Hepatocyte (in vitro differentiated cells): ENCODE measurements around the gene TPRN. TPM values are rescaled to one million over a fixed set of nuclear protein-coding genes. Genes with fewer than 3 reads are reported as not detected.

Experiments
- DNase-seq: peaks from one replicate; pipeline ENCODE4 v3.0.0-alpha.2; 2016; ENCODE audit warnings: low spot score
- H2AFZ ChIP-seq: fragments of 200-600 bp; sonication (generic); 2 replicates; pipeline ENCODE4 v1.6.0; 2016; ENCODE audit warnings: antibody characterized with exemption, mild to moderate bottlenecking
- H3K27ac ChIP-seq: fragments of 200-600 bp; sonication (generic); 2 replicates; pipeline ENCODE4 v1.5.1; 2016; ENCODE audit warnings: mild to moderate bottlenecking
- H3K27me3 ChIP-seq: fragments of 200-600 bp; sonication (generic); 2 replicates; pipeline ENCODE4 v1.6.1; 2016
- H3K36me3 ChIP-seq: fragments of 200-600 bp; sonication (generic); replicated peaks from 2 replicates; pipeline ENCODE4 v1.5.1; 2016; ENCODE audit warnings: low read depth; ENCODE audit not compliant: insufficient read depth
- H3K4me1 ChIP-seq: fragments of 200-600 bp; sonication (generic); 2 replicates; pipeline ENCODE4 v1.5.1; 2016; ENCODE audit warnings: mild to moderate bottlenecking, moderate library complexity; ENCODE audit not compliant: insufficient read depth
- H3K4me2 ChIP-seq: fragments of 200-600 bp; sonication (generic); 2 replicates; pipeline ENCODE4 v1.6.0; 2016
- H3K4me3 ChIP-seq: fragments of 200-600 bp; sonication (generic); 2 replicates; pipeline ENCODE4 v1.5.1; 2016; ENCODE audit warnings: mild to moderate bottlenecking
- H3K79me2 ChIP-seq: fragments of 200-600 bp; sonication (generic); 2 replicates; pipeline ENCODE4 v1.6.0; 2017; ENCODE audit warnings: mild to moderate bottlenecking
- H3K9me2 ChIP-seq: fragments of 200-600 bp; sonication (generic); replicated peaks from 2 replicates; pipeline ENCODE4 v1.6.0; 2017; ENCODE audit warnings: mild to moderate bottlenecking; ENCODE audit not compliant: insufficient read depth
- H3K9me3 ChIP-seq: fragments of 200-600 bp; sonication (generic); 2 replicates; pipeline ENCODE4 v1.5.1; 2016; ENCODE audit warnings: low read depth, mild to moderate bottlenecking
- H4K20me1 ChIP-seq: fragments of 200-600 bp; sonication (generic); 2 replicates; pipeline ENCODE4 v1.6.0; 2016; ENCODE audit warnings: mild to moderate bottlenecking; ENCODE audit not compliant: insufficient read depth, poor library complexity, severe bottlenecking
- EZH2 ChIP-seq: fragments of 200-600 bp; sonication (generic); IDR thresholded peaks from 2 replicates; pipeline ENCODE4 v1.6.1; 2016; ENCODE audit warnings: antibody characterized with exemption, mild to moderate bottlenecking, borderline replicate concordance
- EZH2phosphoT487 ChIP-seq: fragments of 200-600 bp; sonication (generic); IDR thresholded peaks from one replicate; pipeline ENCODE4 v1.6.1; 2018; ENCODE audit warnings: antibody characterized with exemption, mild to moderate bottlenecking, low read depth, moderate library complexity; ENCODE audit not compliant: unreplicated experiment, severe bottlenecking
- WGBS: methylation state at CpG from one replicate; pipeline ENCODE4 v1.1.6; 2016; ENCODE audit warnings: low lambda C conversion rate; ENCODE audit errors: missing lambda C conversion rate; 5-methylcytosine and 5-hydroxymethylcytosine counted together
- polyA plus RNA-seq: library from polyadenylated mRNA; unstranded; fragments of >200 nt; fragmentation: Nextera tagmentation; extraction: Ambion mirVana; gene quantifications from 2 replicates; pipeline ENCODE4 v1.2.1, GENCODE V29; 2016
- total RNA-seq: library from RNA; depleted of rRNA; stranded (reverse); fragments of >200 nt; gene quantifications from 2 replicates; pipeline ENCODE4 v1.2.3, GENCODE V29; 2014
- TF ChIP-seq, protein P1 (sequence below): fragments of 200-600 bp; sonication (generic); IDR thresholded peaks from 2 replicates; pipeline ENCODE4 v1.5.1; 2016; ENCODE audit warnings: antibody characterized with exemption, mild to moderate bottlenecking; ENCODE audit not compliant: poor library complexity

Gene TPRN
- total and polyA plus RNA-seq, 2 experiments from 2014 or later = 34.4 to 104 TPM

DNA sequence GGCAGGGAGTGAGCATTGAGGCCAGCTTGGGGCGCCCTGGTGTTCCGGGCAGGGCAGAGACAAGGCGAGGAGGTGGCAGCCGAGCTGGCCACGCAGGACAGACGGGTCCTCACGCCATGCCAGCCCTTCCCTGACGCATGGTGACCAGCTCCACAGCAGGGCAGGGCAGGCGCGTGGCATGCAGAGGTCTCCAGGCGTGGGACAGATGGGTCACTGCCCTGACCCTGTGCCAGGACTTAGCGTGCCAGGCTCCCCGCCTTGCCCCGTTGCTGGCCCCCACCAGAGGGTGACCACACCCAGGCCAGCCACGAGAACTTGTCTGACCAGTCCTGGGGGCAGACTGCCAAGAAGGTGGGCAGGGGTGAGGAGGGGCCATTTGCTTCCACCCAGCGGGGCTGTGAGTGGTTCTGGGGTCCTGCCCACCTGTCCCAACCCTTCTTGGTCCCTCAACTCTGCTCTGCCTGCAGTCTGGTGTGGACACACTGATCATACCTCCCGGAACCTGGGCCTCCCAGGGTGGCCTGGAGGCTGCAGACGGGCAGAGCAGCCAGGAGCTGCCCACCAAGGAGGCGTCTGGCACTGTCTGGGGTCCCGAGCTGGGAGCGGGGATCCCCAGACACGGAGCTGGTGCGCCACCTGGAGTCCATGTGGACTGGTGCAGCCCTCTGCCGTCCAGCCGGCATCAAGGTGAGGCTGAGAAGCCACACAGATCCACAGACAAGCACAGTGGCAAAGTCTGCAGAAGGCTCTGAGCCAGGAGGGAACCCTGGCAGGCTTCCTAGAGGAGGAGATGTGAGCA is 26.7 kb upstream of the TPRN start, which contains the start of gene RNF224:
RNF224 (plus strand) TSS at position 449 of the 799 bp plus-strand sequence. CDS start 834 bp downstream, outside the sequence.
- WGBS = 50% methylated on average over 25 of the region's 25 CpGs
- Histone ChIP-seq H3K4me3 (no peak within 1 kb of the TSS), H3K27me3 (no peaks in the 10 kb centered on the region), H3K9me3 (no peaks in the 10 kb centered on the region), H4K20me1 (no peaks in the 10 kb centered on the region), H3K36me3 (no peaks in the 10 kb centered on the region), H2AFZ (no peak within 1 kb of the TSS), H3K9me2 (no peaks in the 10 kb centered on the region), H3K4me2 (peak within 1 kb of the TSS; percentile 65), H3K27ac (peak within 1 kb of the TSS; percentile 46), H3K4me1 (peaks cover 56% of the 10 kb centered on the region), H3K79me2 (no peaks in the 10 kb centered on the region)
- DNase-seq = peak; percentile 90
- no peak for TF ChIP-seq EZH2
- TF ChIP-seq EZH2phosphoT487 = no peak
- TF ChIP-seq, protein P1, sequence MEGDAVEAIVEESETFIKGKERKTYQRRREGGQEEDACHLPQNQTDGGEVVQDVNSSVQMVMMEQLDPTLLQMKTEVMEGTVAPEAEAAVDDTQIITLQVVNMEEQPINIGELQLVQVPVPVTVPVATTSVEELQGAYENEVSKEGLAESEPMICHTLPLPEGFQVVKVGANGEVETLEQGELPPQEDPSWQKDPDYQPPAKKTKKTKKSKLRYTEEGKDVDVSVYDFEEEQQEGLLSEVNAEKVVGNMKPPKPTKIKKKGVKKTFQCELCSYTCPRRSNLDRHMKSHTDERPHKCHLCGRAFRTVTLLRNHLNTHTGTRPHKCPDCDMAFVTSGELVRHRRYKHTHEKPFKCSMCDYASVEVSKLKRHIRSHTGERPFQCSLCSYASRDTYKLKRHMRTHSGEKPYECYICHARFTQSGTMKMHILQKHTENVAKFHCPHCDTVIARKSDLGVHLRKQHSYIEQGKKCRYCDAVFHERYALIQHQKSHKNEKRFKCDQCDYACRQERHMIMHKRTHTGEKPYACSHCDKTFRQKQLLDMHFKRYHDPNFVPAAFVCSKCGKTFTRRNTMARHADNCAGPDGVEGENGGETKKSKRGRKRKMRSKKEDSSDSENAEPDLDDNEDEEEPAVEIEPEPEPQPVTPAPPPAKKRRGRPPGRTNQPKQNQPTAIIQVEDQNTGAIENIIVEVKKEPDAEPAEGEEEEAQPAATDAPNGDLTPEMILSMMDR = peak; percentile 84

DNA sequence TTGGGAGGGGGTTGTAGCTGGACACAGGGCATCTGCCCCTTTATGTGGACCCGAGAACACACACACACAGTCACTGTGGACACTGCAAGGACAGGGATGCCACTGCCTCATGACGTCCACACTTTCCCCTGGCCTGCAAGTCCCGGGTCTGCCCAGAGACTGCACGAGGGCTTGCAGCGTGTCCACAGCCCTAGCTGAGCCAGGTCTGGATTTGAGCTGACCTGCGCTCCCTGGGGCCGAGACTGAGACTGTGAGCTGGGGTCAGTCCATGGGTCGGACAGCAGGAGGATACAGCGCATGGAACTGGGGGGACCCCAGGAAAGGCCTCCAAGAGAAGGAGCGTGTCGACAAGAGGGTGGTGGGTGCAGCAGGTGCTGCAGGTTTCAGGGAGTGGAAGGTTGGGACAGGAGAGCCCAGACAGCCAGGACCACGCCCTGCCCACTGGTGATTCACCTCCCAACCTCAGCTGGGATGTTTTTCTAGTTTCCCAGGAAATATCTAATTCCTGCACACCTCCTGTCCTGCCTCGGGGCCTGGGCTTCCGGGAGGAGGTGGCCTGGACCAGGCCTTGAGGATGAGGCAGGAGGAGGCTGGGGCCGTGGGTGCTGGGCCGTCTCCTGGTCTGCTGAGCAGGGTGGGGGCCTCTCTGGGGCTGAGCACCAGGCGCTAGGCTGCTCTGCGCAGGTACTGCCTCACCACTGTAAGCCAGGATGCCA is 26.0 kb upstream of the TPRN start:
- Histone ChIP-seq H3K4me1 (peaks cover 56% of the 10 kb centered on the region), H3K9me2 (no peaks in the 10 kb centered on the region), H3K36me3 (no peaks in the 10 kb centered on the region), H3K79me2 (no peaks in the 10 kb centered on the region), H4K20me1 (no peaks in the 10 kb centered on the region), H3K4me2 (peak overlapping the region; percentile 65), H3K27ac (peak overlapping the region; percentile 46), H3K4me3 (no peak overlapping the region), H3K27me3 (no peaks in the 10 kb centered on the region), H3K9me3 (no peaks in the 10 kb centered on the region), H2AFZ (no peak overlapping the region)
- TF ChIP-seq, protein P1 = no peak
- TF ChIP-seq EZH2 = no peak
- DNase-seq = no peak
- 77% methylated on average over 18 of the region's 18 CpGs for WGBS

DNA sequence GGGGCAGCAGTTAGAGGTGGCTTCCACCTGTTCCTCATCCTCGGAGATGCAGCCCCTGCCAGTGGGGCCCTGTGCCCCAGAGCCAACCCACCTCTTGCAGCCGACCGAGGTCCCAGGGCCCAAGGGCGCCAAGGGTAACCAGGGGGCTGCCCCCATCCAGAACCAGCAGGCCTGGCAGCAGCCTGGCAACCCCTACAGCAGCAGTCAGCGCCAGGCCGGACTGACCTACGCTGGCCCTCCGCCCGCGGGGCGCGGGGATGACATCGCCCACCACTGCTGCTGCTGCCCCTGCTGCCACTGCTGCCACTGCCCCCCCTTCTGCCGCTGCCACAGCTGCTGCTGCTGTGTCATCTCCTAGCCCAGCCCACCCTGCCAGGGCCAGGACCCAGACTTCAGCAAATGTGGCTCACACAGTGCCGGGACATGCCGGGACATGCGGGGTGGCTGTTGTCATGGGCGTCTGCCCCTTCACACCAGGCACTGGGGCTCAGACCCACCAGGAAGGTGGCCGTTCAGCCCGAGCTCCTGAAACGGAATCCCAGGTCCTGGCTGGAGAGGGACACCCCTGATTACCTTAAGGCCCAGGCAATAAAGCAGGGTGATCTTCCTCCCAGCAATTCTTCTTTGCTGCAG is 25.3 kb upstream of the TPRN start:
- Histone ChIP-seq H3K27me3 (no peaks in the 10 kb centered on the region), H3K4me3 (no peak overlapping the region), H3K36me3 (no peaks in the 10 kb centered on the region), H4K20me1 (no peaks in the 10 kb centered on the region), H3K4me1 (peaks cover 51% of the 10 kb centered on the region), H3K9me3 (no peaks in the 10 kb centered on the region), H3K79me2 (no peaks in the 10 kb centered on the region), H3K27ac (no peak overlapping the region), H2AFZ (no peak overlapping the region), H3K9me2 (no peaks in the 10 kb centered on the region), H3K4me2 (no peak overlapping the region)
- 91% methylated on average over 21 of the region's 21 CpGs for WGBS
- DNase-seq = no peak
- TF ChIP-seq EZH2 (no peak), EZH2phosphoT487 (no peak)
- TF ChIP-seq, protein P1 = no peak
